Islet precursor cell (in vitro differentiated cells): ENCODE measurements around the gene BCOR.

Experiments used
- DNase-seq: peaks from one replicate; pipeline ENCODE4 v3.0.0-alpha.2; 2018

BCOR gene

GRCh38 chrX:40111868-40112267 is 14.1 kb upstream of the BCOR start:
- no peak for DNase-seq

- DNase-seq: peak; percentile 81
Measured at GRCh38 chrX:40109288-40110008, 11.7 kb upstream of the BCOR start.

DNA sequence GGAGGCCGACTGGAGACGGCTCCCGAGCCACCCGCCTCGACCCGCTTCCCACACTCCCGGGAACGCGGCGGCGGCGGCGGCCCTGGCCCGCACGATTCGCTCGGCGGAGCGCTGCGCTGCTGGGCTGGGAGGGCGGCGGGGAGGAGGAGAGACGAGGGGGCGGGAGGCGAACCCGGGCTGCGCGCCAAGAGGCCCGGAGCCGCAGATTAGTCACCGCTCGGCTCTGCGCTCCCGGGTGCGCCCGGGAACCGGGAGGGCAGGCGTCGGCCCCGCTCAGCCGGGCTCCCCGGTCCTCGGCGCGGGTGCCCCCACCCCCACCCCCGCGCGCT is 11.2 kb upstream of the BCOR start:
- peak; percentile 85 for DNase-seq

- DNase-seq: peak; percentile 87
Measured at GRCh38 chrX:40108162-40108958, 10.6 kb upstream of the BCOR start.

- DNase-seq: peak; percentile 87
Measured at GRCh38 chrX:40107291-40108161, 9.8 kb upstream of the BCOR start.

DNA sequence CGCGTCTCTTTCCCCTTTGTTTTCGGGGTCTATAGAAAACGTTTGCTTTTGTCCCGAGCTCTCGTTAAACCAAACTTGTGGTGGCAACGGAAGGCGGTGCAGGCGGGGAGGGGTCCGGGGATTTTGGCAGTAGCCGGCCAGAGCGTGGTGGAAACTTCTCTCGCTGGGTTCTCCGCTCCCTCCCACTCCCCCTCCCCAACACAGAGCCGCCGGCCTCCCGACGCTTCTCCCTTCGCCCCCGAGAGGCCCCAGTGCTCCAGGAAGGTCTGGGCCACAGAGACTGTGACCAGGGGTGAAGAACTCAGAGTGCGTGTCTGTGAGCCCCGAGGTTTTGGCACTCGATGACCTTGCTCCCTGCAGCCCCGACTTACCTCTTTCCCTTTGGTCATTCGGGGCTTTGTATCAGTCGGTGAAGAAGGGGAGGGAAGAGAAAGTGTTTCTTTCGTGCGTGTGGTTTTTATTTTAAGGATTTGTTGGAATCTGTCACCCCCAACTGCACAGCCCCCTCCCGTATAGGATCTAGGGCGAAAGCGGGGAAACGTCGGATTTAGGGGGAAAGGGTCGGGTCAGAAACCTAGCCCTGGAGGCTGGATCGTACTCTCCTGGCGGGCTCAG is 9.0 kb upstream of the BCOR start:
- DNase-seq: peak; percentile 65

DNA sequence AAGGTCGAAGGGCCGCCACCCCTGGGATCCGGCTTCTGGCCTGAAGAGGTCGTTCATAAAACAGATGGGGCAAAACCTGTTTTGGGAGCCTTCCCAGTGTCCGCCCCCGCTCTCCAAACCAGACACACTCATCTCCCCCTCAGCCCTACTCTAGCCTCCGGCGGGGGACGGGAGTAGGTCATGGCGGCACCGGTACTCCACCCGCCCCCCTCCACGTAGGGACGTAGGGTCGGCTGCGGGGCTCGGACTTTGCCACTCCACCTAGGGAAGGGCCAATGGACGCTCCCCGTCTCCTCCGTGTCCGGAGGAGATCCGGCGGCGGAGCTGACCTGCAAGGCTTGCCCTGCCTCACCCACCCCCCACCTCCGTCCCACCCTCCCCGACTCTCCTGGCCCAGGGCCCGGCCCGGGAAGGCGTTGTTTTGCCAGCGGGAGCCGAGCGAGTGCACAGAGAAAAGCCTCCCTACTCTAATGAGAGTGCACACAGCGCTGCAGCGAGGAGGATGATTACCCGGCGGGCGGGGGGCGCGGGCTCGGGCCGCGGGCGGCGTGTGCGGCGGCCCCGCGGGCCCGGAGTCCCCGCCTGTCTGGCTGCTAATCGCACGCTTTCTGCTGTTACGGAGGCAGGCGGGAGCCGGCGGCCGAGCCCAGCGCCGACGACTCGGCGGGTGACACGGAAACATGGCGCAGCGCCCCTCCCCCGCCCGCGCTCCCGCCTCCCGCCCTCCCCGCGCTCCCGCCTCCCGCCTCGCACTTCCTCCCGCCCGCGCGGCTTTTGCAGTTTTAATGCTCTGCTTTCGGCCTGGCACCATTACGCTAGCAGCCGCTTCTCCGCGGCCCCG is 8.3 kb upstream of the BCOR start:
- DNase-seq: no peak

DNA sequence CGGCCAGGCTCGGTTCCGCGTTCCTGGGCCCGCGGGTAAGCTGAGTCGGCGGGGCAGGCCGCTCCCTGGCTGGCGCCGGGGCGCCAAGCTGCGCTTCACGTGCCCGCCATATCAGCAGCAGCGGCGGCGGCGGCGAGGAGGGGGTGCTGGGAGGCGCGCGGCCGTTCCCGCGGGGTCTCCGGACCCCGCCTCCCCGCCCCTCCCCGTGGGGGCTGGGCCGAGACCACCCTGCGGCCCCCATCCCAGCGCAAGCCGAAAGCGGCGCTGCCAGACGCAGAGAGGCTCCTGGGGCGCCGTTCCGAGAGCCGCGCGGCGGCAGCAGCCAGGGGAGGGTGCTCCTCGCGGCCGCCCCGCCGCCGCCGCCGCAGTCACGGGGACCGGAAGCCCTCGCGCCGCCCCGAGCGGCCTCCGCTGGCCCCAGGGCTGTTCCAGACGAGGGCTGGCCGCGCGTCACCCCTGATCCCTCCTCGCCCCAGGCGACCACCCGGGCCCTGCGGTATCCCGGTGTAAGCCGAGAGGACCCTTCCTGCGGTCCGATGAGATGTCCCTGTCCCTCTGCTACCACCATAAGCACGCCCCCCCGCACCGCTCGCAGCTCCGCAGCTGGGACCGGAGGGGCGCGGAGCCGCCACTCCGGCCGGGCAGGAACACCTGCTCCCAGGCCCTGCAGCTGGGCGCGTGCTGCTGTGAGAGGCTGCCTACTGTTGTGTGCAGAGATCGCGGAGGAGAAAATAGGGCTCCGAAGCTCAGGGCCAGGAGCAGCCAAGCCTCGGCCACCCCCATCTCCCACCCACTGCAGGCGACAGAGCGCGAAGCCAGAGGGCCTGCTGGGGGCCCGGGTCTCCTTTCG is 7.5 kb upstream of the BCOR start:
- DNase-seq: peak; percentile 81

DNA sequence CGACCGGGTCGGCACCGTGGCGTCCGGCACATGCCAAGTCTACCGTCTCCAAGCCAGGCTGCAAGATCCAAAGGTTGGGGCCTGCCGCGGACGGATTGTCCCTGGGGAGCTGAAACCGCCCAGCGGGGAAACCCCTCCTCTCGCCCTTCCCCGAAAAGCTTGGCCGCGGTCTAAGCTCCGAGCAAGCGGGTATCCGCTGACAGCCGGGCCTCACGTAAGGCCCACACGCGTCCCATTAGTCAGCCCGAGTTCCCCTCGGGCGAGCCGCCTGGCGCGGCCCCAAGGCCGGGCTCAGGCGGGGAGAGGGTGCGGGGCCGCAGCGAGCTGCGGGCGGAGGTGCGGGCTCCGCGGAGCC is 6.8 kb upstream of the BCOR start:
- DNase-seq: no peak

- DNase-seq: no peak
Measured at GRCh38 chrX:40103565-40104323, 6.0 kb upstream of the BCOR start.

GRCh38 chrX:40102393-40103381 is 4.9 kb upstream of the BCOR start:
- DNase-seq: no peak

- DNase-seq: no peak
Measured at GRCh38 chrX:40101430-40101802, 3.7 kb upstream of the BCOR start.

DNA sequence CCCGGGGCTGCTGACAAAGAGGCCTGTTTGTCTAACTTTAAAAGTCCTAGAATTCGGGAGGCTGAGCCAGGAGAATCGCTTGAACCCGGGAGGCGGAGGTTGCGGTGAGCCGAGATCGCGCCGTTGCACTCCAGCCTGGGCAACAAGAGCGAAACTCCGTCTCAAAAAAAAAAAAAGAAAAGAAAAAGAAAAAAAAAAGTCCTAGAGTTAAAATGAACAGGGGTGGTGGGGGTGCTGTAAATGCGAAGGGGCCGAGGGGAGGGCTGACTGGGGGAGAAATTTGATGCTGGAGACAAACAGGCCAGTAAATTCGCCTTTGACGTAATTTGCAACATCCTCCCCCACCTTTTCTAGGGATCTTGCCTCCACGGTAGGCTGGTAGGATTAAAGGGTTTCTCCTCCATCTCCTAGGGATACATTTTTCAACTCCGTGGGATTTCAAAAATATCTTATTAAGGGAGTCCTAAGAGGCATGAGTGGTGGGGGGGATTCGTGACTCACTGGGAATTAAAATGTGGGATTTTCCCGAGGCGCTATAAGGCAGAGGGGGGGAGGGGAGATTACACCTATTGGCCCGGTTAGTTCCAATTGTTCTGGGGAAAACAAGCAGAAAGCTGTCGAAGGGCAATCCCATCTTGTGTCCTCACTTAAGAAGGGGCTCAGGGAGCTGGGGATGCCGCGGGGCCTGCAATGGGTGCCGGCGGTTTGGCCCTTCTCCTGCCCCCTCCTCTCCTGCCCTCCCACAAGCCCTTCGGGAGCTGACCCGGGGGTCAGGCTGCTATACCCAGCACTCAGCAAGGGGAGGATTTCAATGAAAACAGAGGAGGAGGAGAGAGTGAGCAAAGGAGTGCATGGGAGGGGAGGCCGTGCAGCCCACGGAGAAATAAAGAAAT is 3.0 kb upstream of the BCOR start:
- DNase-seq: no peak

- DNase-seq: no peak
Measured at GRCh38 chrX:40100141-40100536, 2.4 kb upstream of the BCOR start.

GRCh38 chrX:40099055-40099958 is 1.5 kb upstream of the BCOR start:
- no peak for DNase-seq

DNA sequence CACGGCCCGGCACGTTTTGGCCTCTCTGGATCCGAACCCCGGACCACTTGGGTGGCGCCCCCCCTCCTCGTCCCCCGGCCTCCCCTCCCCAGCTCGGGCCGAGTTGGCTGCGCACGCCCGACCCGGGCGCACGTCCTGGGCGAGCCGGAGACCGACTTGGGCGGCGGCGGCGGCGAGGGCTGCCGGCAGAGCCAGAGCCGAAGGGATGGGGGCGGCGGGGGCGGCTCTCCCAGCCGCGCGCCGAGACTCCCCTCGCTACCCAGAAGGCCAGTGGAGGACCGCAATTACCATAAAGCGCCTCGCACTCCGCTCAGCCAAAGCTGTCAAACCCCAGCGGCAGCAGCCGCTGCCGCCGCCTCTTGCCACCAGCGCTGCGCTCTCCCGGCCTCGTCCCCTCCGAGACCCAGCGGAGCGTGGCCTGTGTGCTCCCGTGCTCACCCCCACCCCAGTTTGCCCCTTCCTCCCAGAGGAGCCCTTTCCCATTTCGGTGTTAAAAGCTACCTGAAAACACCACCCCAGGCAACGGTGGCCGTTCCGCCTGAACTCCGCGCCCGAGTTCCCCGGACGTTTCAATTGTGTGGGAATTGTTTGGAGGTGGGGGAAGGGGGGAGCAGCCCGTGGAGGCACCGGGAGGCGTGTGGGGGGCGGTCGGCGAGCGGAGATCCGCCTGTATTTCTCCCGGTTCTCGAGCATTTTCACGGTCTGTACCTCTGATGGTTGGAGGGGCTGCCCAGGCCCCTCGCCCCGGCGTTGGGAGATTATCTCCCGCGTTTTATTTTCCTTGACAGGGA is 701 bp upstream of the BCOR start:
- peak; percentile 84 for DNase-seq
